ENCODE results near the gene PPP2CA. TPM values are rescaled to one million over a fixed set of nuclear protein-coding genes. Genes with fewer than 3 reads are reported as not detected.

The PPP2CA gene
- total and polyA plus RNA-seq, 2 of the 8 experiments (the other 6 are each of a cell fraction or from before 2014, with no cell fraction given): 75.0 to 205 TPM

GRCh38 chr5:134248256-134248655 lies 22.4 kb upstream of the PPP2CA start (continued):
- no peak for TF ChIP-seq FOSL1 (IDR thresholded peaks at IDR 0.05; ENCODE audit: insufficient read depth, low read depth, low read length)
- no peak for TF ChIP-seq CEBPB (IDR thresholded peaks at IDR 0.05; ENCODE audit: low read depth, low read length)
- TF ChIP-seq RXRA (IDR thresholded peaks at IDR 0.05; ENCODE audit: insufficient read depth, low read depth, low read length): no peak
